ENCODE measurements around the gene ENTPD7. TPM values are rescaled to one million over a fixed set of nuclear protein-coding genes. Genes with fewer than 3 reads are reported as not detected.

Gene ENTPD7
- total RNA-seq, 1 experiment from 2014 or later = 11.4 TPM

DNA sequence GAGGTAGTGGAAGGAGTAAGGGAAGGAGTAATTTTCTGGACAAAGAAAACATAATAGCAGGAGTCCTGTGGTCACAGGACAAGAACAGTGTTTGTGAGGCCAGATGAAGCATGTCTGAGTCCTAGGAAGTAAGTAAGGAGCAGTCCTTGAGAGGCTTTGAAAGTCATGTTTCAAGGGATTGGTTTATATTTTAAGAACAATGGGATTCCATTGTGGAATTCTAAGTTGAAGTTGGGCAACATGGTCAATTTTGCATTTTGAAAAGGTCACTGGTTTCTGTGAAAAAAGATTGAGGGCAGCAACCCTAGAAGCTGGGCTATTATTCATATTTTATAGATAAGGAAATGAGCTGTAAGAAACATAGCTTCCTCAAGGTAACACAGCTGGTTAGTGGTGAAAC lies 28.3 kb upstream of the ENTPD7 start (continued):
- TF ChIP-seq, protein P1, sequence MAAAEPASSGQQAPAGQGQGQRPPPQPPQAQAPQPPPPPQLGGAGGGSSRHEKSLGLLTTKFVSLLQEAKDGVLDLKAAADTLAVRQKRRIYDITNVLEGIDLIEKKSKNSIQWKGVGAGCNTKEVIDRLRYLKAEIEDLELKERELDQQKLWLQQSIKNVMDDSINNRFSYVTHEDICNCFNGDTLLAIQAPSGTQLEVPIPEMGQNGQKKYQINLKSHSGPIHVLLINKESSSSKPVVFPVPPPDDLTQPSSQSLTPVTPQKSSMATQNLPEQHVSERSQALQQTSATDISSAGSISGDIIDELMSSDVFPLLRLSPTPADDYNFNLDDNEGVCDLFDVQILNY (CRISPR knock-in tag; IDR thresholded peaks at IDR 0.05) = no peak
- TF ChIP-seq TP53 (CRISPR knock-in tag; IDR thresholded peaks at IDR 0.05) (no peak), SMAD4 (CRISPR knock-in tag; IDR thresholded peaks at IDR 0.05) (no peak), OVOL2 (CRISPR knock-in tag; IDR thresholded peaks at IDR 0.05; ENCODE audit: borderline replicate concordance) (no peak), SMAD3 (CRISPR knock-in tag; IDR thresholded peaks at IDR 0.05; ENCODE audit: borderline replicate concordance) (no peak)

DNA sequence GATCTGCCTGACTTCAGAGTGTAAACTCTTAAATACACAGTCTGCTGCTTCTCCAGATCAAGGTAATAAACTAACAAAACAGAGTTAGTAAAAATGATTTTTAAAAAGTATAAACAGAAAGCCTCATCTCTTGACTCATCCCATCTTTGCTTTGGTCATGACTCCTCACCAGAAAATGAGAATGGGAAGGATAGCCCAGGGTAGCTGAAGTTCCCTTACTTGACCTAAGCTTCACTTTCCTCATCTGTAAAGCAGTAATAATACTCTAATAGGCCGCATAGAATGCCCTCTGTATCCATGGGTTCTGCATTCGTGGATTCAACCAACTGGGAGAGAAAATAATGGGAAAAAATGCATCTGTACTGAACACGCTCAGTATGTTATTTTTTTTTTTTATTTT lies 27.8 kb upstream of the ENTPD7 start:
- CTCF ChIA-PET = no interaction called here
- TF ChIP-seq, protein P2, sequence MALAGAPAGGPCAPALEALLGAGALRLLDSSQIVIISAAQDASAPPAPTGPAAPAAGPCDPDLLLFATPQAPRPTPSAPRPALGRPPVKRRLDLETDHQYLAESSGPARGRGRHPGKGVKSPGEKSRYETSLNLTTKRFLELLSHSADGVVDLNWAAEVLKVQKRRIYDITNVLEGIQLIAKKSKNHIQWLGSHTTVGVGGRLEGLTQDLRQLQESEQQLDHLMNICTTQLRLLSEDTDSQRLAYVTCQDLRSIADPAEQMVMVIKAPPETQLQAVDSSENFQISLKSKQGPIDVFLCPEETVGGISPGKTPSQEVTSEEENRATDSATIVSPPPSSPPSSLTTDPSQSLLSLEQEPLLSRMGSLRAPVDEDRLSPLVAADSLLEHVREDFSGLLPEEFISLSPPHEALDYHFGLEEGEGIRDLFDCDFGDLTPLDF (CRISPR knock-in tag; IDR thresholded peaks at IDR 0.05) = no peak
- TF ChIP-seq, protein P3, sequence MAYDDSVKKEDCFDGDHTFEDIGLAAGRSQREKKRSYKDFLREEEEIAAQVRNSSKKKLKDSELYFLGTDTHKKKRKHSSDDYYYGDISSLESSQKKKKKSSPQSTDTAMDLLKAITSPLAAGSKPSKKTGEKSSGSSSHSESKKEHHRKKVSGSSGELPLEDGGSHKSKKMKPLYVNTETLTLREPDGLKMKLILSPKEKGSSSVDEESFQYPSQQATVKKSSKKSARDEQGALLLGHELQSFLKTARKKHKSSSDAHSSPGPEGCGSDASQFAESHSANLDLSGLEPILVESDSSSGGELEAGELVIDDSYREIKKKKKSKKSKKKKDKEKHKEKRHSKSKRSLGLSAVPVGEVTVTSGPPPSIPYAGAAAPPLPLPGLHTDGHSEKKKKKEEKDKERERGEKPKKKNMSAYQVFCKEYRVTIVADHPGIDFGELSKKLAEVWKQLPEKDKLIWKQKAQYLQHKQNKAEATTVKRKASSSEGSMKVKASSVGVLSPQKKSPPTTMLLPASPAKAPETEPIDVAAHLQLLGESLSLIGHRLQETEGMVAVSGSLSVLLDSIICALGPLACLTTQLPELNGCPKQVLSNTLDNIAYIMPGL (CRISPR knock-in tag; IDR thresholded peaks at IDR 0.05) = no peak
- TF ChIP-seq, protein P4, sequence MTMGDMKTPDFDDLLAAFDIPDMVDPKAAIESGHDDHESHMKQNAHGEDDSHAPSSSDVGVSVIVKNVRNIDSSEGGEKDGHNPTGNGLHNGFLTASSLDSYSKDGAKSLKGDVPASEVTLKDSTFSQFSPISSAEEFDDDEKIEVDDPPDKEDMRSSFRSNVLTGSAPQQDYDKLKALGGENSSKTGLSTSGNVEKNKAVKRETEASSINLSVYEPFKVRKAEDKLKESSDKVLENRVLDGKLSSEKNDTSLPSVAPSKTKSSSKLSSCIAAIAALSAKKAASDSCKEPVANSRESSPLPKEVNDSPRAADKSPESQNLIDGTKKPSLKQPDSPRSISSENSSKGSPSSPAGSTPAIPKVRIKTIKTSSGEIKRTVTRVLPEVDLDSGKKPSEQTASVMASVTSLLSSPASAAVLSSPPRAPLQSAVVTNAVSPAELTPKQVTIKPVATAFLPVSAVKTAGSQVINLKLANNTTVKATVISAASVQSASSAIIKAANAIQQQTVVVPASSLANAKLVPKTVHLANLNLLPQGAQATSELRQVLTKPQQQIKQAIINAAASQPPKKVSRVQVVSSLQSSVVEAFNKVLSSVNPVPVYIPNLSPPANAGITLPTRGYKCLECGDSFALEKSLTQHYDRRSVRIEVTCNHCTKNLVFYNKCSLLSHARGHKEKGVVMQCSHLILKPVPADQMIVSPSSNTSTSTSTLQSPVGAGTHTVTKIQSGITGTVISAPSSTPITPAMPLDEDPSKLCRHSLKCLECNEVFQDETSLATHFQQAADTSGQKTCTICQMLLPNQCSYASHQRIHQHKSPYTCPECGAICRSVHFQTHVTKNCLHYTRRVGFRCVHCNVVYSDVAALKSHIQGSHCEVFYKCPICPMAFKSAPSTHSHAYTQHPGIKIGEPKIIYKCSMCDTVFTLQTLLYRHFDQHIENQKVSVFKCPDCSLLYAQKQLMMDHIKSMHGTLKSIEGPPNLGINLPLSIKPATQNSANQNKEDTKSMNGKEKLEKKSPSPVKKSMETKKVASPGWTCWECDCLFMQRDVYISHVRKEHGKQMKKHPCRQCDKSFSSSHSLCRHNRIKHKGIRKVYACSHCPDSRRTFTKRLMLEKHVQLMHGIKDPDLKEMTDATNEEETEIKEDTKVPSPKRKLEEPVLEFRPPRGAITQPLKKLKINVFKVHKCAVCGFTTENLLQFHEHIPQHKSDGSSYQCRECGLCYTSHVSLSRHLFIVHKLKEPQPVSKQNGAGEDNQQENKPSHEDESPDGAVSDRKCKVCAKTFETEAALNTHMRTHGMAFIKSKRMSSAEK (CRISPR knock-in tag; IDR thresholded peaks at IDR 0.05; ENCODE audit: borderline replicate concordance) = no peak
- no peak for TF ChIP-seq GTF2I (CRISPR knock-in tag; conservative IDR thresholded peaks at IDR 0.05)
- TF ChIP-seq KAT7 (CRISPR knock-in tag; IDR thresholded peaks at IDR 0.05; ENCODE audit: borderline replicate concordance) = no peak
- TF ChIP-seq, protein P5, sequence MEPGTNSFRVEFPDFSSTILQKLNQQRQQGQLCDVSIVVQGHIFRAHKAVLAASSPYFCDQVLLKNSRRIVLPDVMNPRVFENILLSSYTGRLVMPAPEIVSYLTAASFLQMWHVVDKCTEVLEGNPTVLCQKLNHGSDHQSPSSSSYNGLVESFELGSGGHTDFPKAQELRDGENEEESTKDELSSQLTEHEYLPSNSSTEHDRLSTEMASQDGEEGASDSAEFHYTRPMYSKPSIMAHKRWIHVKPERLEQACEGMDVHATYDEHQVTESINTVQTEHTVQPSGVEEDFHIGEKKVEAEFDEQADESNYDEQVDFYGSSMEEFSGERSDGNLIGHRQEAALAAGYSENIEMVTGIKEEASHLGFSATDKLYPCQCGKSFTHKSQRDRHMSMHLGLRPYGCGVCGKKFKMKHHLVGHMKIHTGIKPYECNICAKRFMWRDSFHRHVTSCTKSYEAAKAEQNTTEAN (CRISPR knock-in tag; IDR thresholded peaks at IDR 0.05) = no peak
- TF ChIP-seq, protein P6, sequence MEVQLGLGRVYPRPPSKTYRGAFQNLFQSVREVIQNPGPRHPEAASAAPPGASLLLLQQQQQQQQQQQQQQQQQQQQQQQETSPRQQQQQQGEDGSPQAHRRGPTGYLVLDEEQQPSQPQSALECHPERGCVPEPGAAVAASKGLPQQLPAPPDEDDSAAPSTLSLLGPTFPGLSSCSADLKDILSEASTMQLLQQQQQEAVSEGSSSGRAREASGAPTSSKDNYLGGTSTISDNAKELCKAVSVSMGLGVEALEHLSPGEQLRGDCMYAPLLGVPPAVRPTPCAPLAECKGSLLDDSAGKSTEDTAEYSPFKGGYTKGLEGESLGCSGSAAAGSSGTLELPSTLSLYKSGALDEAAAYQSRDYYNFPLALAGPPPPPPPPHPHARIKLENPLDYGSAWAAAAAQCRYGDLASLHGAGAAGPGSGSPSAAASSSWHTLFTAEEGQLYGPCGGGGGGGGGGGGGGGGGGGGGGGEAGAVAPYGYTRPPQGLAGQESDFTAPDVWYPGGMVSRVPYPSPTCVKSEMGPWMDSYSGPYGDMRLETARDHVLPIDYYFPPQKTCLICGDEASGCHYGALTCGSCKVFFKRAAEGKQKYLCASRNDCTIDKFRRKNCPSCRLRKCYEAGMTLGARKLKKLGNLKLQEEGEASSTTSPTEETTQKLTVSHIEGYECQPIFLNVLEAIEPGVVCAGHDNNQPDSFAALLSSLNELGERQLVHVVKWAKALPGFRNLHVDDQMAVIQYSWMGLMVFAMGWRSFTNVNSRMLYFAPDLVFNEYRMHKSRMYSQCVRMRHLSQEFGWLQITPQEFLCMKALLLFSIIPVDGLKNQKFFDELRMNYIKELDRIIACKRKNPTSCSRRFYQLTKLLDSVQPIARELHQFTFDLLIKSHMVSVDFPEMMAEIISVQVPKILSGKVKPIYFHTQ (CRISPR knock-in tag; IDR thresholded peaks at IDR 0.05) = no peak
- TF ChIP-seq, protein P7, sequence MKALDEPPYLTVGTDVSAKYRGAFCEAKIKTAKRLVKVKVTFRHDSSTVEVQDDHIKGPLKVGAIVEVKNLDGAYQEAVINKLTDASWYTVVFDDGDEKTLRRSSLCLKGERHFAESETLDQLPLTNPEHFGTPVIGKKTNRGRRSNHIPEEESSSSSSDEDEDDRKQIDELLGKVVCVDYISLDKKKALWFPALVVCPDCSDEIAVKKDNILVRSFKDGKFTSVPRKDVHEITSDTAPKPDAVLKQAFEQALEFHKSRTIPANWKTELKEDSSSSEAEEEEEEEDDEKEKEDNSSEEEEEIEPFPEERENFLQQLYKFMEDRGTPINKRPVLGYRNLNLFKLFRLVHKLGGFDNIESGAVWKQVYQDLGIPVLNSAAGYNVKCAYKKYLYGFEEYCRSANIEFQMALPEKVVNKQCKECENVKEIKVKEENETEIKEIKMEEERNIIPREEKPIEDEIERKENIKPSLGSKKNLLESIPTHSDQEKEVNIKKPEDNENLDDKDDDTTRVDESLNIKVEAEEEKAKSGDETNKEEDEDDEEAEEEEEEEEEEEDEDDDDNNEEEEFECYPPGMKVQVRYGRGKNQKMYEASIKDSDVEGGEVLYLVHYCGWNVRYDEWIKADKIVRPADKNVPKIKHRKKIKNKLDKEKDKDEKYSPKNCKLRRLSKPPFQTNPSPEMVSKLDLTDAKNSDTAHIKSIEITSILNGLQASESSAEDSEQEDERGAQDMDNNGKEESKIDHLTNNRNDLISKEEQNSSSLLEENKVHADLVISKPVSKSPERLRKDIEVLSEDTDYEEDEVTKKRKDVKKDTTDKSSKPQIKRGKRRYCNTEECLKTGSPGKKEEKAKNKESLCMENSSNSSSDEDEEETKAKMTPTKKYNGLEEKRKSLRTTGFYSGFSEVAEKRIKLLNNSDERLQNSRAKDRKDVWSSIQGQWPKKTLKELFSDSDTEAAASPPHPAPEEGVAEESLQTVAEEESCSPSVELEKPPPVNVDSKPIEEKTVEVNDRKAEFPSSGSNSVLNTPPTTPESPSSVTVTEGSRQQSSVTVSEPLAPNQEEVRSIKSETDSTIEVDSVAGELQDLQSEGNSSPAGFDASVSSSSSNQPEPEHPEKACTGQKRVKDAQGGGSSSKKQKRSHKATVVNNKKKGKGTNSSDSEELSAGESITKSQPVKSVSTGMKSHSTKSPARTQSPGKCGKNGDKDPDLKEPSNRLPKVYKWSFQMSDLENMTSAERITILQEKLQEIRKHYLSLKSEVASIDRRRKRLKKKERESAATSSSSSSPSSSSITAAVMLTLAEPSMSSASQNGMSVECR (CRISPR knock-in tag; IDR thresholded peaks at IDR 0.05; ENCODE audit: borderline replicate concordance) = no peak
- TF ChIP-seq MYBL2 (CRISPR knock-in tag; IDR thresholded peaks at IDR 0.05) = no peak
- TF ChIP-seq, protein P8, sequence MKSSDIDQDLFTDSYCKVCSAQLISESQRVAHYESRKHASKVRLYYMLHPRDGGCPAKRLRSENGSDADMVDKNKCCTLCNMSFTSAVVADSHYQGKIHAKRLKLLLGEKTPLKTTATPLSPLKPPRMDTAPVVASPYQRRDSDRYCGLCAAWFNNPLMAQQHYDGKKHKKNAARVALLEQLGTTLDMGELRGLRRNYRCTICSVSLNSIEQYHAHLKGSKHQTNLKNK (CRISPR knock-in tag; IDR thresholded peaks at IDR 0.05) = no peak
- TF ChIP-seq TEAD1 (CRISPR knock-in tag; IDR thresholded peaks at IDR 0.05) = no peak
- no peak for TF ChIP-seq ELF4 (CRISPR knock-in tag; IDR thresholded peaks at IDR 0.05; ENCODE audit: low read depth)
- TF ChIP-seq SMAD3 (CRISPR knock-in tag; IDR thresholded peaks at IDR 0.05; ENCODE audit: borderline replicate concordance) = no peak
- no peak for TF ChIP-seq GABPB1 (CRISPR knock-in tag; IDR thresholded peaks at IDR 0.05)
- no peak for TF ChIP-seq OVOL2 (CRISPR knock-in tag; IDR thresholded peaks at IDR 0.05; ENCODE audit: borderline replicate concordance)

More for the DNA sequence above, 27.8 kb upstream of the ENTPD7 start:
- Mint-ChIP-seq H3K4me3 (no peak overlapping the region), H3K27ac (no peak overlapping the region), H3K9me3 (no peaks in the 10 kb centered on the region), H3K36me3 (no peaks in the 10 kb centered on the region), H3K27me3 (ENCODE audit: low read depth) (peaks cover 4% of the 10 kb centered on the region; the same call in 1 of the 2 replicates), H3K4me1 (peaks cover 8% of the 10 kb centered on the region)
- ATAC-seq = no peak
- POLR2A ChIA-PET = no interaction called here
- no peak for DNase-seq (ENCODE audit: low spot score)
